Vagina (tissue), 2 donors: ENCODE data around the gene STN1.

Experiments used
- CTCF ChIP-seq, 3 experiments: fragments of 450-650 bp in 2 of 3; fragments of 200-600 bp in 1 of 3; sonication (generic) in 1 of 3; IDR thresholded peaks; one replicate each; pipeline ENCODE4 v1.5.1; 2017 to 2019; ENCODE audit warnings: antibody characterized with exemption in 3 of 3, mild to moderate bottlenecking in 2 of 3, moderate library complexity in 2 of 3
- POLR2AphosphoS5 ChIP-seq, 2 donors: sonication (generic); formaldehyde crosslinking; IDR thresholded peaks; one replicate each; pipeline ENCODE4 v1.9.0; 2017; ENCODE audit warnings: antibody characterized with exemption in 2 of 2, mild to moderate bottlenecking in 2 of 2, low read depth in 1 of 2; ENCODE audit not compliant: insufficient read depth in 1 of 2

- TF ChIP-seq CTCF (IDR thresholded peaks at IDR 0.05): no peak
- no peak for TF ChIP-seq POLR2AphosphoS5 (IDR thresholded peaks at IDR 0.05; ENCODE audit: insufficient read depth in 1 of 2, low read depth in 1 of 2)
Measured at GRCh38 chr10:103853428-103854264, 64.3 kb downstream of the STN1 start.
